HUES6 (cell line): ENCODE measurements around the gene GADD45A.

Experiments
- H3K27ac ChIP-seq: 2 replicates; pipeline ENCODE4 v1.7.0; 2013; ENCODE audit warnings: low read depth, mild to moderate bottlenecking, low read length, inconsistent platforms
- H3K27me3 ChIP-seq: 2 replicates; pipeline ENCODE4 v1.6.1; 2013; ENCODE audit warnings: low read length; ENCODE audit not compliant: control insufficient read depth, insufficient read depth
- H3K36me3 ChIP-seq: 2 replicates; pipeline ENCODE4 v1.6.1; 2013; ENCODE audit warnings: low read length; ENCODE audit not compliant: control insufficient read depth, insufficient read depth
- H3K4me1 ChIP-seq: 2 replicates; pipeline ENCODE4 v1.6.1; 2013; ENCODE audit warnings: low read length; ENCODE audit not compliant: control insufficient read depth, insufficient read depth
- H3K4me3 ChIP-seq: 2 replicates; pipeline ENCODE4 v1.5.1; 2013; ENCODE audit warnings: low read depth, low read length
- H3K9ac ChIP-seq: one replicate; pipeline ENCODE4 v1.6.1; 2013; ENCODE audit warnings: mild to moderate bottlenecking, low read length
- H3K9me3 ChIP-seq: 2 replicates; pipeline ENCODE4 v1.6.1; 2013; ENCODE audit warnings: low read depth, low read length; ENCODE audit not compliant: control insufficient read depth, insufficient read depth

GADD45A gene

DNA sequence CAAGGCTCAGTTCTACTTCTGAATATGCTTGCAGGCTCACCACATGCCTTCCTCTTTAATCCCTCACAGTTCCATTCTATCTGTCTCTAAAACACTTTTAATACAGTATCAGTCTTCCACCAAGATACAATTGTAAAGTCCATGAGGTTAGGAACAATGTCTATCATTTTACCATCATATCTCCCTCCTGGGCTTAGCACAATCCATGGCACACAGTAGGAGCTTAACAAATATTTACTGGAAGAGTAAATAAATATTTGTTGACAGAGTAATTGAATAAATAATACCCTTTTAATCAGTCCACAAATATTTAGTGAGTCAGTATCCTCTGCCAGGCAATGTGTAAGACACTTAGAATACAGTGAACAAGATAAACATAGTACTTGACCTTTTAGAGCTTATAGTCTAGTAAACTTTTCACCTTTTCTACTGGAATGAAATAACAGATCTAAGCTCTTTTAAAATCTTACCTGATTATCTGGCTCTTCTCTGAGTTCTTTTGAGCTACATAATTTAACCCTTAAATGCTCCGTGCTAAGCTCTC is 12.7 kb upstream of the GADD45A start:
- Histone ChIP-seq H3K4me3 (no peak overlapping the region), H3K9ac (no peak overlapping the region), H3K9me3 (no peaks in the 10 kb centered on the region), H3K27ac (no peak overlapping the region), H3K4me1 (peaks cover 14% of the 10 kb centered on the region; the same call in 1 of the 2 replicates), H3K27me3 (no peaks in the 10 kb centered on the region), H3K36me3 (no peaks in the 10 kb centered on the region)

DNA sequence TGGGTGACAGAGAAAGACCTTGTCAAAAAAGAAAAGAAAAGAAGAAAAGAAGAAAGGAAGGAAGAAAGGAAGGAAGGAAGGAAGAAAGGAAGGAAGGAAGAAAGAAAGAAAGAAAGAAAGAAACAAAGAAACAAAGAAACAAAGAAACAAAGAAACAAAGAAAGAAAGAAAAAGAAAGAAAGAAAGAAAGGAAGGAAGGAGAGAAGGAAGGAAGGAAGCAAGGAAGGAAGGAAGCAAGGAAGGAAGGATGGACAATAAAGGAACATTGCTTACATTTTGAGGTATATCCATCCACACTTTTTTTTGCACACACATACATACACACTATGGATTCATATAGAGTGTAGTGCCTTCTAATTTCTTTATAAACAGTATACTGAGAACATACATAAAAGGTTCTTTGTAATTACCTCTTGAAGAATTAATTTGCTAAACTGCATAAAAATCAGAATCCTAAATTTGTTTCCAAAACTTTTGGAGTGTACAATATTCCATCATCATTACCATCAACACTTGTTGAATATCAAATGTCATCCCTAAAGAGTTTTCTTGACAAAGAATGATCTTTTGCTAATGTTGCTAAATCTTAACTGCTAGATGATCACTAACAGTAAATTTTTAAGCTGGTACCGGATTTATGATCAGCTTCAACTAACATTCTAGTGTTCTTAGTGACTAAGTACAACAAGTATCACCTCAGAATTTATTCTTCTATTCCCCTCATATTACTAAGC is 11.4 kb upstream of the GADD45A start:
- no peaks in the 10 kb centered on the region for H3K36me3 ChIP-seq
- no peaks in the 10 kb centered on the region for H3K27me3 ChIP-seq
- H3K9ac ChIP-seq: no peak overlapping the region
- H3K4me3 ChIP-seq: no peak overlapping the region
- H3K4me1 ChIP-seq: peaks cover 14% of the 10 kb centered on the region; the same call in 1 of the 2 replicates
- H3K9me3 ChIP-seq: no peaks in the 10 kb centered on the region
- no peak overlapping the region for H3K27ac ChIP-seq

DNA sequence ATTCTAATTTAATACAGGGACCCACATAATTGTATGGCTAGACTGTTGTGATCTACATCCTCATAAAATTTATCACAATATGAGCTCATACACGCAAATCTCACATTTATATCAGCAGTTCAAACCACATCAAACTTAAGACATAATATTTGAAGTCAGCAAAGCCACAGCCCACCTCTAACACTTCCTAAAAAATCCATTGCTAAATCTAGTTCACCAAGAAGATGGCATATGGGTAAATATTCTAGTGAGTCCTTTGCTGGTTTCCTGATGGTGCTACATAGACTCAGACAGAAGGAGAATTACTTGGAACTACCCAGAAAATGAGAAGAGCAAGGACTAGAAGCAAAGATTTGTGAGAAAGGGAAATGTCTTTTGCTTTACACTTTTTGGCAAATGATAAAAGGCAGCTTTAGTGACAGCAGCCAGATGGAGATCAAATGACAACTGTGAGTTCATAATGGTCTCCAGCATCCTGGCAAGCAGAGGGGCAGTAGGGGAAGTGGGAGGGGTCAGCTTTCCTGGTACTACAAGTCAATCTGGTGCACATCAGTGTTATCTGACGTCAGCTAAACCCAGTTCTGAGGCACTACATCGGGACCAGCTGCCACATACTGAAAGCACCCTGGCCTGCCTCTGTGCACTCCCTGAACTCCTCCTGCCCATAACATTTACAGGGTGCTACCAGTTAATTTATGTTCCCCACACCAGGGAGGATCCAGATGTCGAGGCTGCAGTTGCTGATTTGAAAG is 10.6 kb upstream of the GADD45A start:
- H3K4me1 ChIP-seq: peaks cover 14% of the 10 kb centered on the region; the same call in 1 of the 2 replicates
- H3K27ac ChIP-seq: no peak overlapping the region
- H3K27me3 ChIP-seq: no peaks in the 10 kb centered on the region
- no peak overlapping the region for H3K4me3 ChIP-seq
- H3K9me3 ChIP-seq: no peaks in the 10 kb centered on the region
- no peak overlapping the region for H3K9ac ChIP-seq
- no peaks in the 10 kb centered on the region for H3K36me3 ChIP-seq

DNA sequence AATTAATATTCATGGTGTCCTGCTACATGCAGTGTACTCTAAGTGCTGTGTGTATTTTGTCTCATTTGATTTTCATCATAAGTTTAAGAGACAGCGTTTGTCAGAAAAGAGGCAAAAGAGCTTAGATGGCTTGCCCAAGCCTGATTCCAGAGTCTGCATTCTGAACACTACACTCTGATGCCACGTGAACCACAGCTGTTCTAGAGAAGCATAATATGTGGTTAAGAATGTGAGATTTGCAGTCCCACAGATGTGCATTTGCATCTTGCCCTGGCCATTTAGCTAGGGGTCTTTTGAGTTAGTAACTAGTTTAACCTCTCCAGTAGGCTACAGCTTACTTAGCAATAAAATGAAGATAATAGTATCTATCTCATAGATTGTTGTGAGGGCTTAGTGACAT is 9.2 kb upstream of the GADD45A start:
- no peak overlapping the region for H3K9ac ChIP-seq
- no peak overlapping the region for H3K4me3 ChIP-seq

DNA sequence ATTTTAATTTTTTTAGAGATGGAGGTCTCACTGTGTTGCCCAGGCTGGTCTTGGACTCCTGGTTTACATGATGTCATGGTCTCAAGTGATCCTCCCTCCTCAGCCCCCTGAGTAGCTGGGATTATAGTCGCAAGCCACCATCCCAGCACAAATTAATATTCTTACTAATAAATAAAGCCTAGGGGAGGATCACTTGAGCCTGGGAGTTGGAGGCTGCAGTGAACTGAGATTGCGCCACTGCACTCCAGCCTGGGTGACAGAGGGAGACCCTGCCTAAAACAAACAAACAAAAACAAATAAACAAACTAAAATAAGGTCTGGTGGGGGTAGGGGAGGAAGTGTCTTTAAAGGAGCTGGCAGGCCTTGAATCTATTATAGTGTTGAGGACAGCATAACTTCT is 8.7 kb upstream of the GADD45A start:
- H3K36me3 ChIP-seq: no peaks in the 10 kb centered on the region
- H3K9ac ChIP-seq: no peak overlapping the region
- no peak overlapping the region for H3K27ac ChIP-seq
- no peaks in the 10 kb centered on the region for H3K27me3 ChIP-seq
- no peaks in the 10 kb centered on the region for H3K9me3 ChIP-seq
- peaks cover 14% of the 10 kb centered on the region; the same call in 1 of the 2 replicates for H3K4me1 ChIP-seq
- no peak overlapping the region for H3K4me3 ChIP-seq

More for the DNA sequence above, 9.2 kb upstream of the GADD45A start:
- H3K27me3 ChIP-seq: no peaks in the 10 kb centered on the region
- H3K27ac ChIP-seq: no peak overlapping the region
- H3K4me1 ChIP-seq: peaks cover 14% of the 10 kb centered on the region; the same call in 1 of the 2 replicates
- H3K9me3 ChIP-seq: no peaks in the 10 kb centered on the region
- no peaks in the 10 kb centered on the region for H3K36me3 ChIP-seq

DNA sequence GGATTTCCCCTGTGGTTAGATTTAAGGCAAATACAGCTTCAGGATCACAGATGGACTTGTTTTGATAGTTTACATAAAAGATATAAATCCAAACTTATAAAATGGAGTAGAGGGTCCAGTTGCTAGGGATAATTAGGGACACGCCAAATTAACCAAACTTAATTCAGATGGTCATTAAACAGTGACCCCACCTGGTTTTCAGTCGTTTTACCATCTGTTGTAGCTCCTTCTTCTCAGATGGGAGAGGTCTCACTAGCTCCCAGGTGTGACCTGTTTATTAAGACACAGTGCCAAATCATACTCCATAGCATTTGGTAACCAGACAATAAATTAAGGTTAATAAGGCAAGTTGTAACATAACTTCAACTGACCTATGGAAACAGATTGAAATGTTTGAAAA is 8.1 kb upstream of the GADD45A start:
- H3K27me3 ChIP-seq: no peaks in the 10 kb centered on the region
- H3K9me3 ChIP-seq: no peaks in the 10 kb centered on the region
- no peak overlapping the region for H3K27ac ChIP-seq
- peaks cover 14% of the 10 kb centered on the region; the same call in 1 of the 2 replicates for H3K4me1 ChIP-seq
- H3K9ac ChIP-seq: no peak overlapping the region
- H3K36me3 ChIP-seq: no peaks in the 10 kb centered on the region
- H3K4me3 ChIP-seq: no peak overlapping the region

DNA sequence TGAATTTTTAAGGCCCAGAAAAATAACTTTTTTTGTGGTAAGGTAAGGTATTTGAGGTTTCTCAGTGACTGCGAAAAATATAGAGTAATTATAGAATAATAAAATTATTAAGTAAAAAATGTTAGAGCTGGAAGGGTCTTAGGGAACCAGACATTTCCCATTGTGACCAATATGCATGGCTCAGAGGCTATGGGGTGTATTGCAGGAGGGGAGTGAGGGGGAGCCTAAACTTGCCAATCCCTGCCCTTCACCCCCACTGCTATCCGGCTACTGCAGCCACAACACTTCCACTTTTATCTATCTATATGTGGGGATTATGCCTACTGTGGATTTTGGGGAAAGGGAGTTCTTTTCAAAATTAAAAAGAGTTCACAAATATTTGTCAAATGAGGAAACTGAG is 7.6 kb upstream of the GADD45A start:
- Histone ChIP-seq H3K27ac (no peak overlapping the region), H3K4me3 (no peak overlapping the region), H3K36me3 (no peaks in the 10 kb centered on the region), H3K27me3 (no peaks in the 10 kb centered on the region), H3K9me3 (no peaks in the 10 kb centered on the region), H3K9ac (no peak overlapping the region), H3K4me1 (peaks cover 14% of the 10 kb centered on the region; the same call in 1 of the 2 replicates)

DNA sequence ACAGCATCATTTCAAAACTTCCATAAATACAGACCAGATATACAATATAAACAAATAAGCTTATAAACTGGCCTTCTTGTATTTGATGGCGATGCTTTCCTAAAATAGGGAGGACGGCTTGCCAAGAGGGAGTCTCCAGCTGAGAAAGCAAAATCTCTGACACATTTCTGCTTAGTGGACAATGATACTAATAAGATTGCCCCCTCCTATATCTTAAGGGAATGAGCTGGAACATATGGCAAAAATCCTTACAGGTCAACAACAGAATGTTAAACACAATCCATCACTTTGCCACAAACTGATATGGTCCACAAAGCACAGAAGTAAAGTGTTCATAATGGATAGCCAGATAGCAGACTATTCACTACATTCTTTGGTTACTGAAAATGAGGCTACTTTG is 7.1 kb upstream of the GADD45A start:
- Histone ChIP-seq H3K9ac (no peak overlapping the region), H3K4me1 (peaks cover 14% of the 10 kb centered on the region; the same call in 1 of the 2 replicates), H3K36me3 (no peaks in the 10 kb centered on the region), H3K27me3 (no peaks in the 10 kb centered on the region), H3K9me3 (no peaks in the 10 kb centered on the region), H3K27ac (no peak overlapping the region), H3K4me3 (no peak overlapping the region)

DNA sequence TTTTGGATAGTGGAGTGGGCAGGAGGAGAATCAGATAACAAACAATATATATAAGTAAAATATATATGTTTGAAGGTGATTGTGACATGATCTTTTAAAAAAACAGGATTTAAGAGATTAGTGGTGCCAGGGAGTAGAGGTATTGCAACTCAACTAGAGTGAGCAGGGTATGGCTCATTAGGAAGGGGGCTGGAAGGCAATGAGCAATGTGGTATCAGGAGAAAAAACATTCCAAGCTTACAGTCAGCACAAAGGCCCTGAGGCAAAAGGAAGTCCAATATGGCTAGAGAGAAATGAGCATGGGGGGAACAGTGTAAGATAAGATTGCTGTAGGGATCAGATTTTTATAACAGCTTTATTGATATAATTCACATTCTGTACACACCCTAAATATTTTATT is 5.3 kb upstream of the GADD45A start:
- Histone ChIP-seq H3K9me3 (no peaks in the 10 kb centered on the region), H3K4me3 (no peak overlapping the region), H3K27me3 (no peaks in the 10 kb centered on the region), H3K4me1 (peaks cover 17% of the 10 kb centered on the region), H3K27ac (no peak overlapping the region), H3K36me3 (no peaks in the 10 kb centered on the region), H3K9ac (no peak overlapping the region)

DNA sequence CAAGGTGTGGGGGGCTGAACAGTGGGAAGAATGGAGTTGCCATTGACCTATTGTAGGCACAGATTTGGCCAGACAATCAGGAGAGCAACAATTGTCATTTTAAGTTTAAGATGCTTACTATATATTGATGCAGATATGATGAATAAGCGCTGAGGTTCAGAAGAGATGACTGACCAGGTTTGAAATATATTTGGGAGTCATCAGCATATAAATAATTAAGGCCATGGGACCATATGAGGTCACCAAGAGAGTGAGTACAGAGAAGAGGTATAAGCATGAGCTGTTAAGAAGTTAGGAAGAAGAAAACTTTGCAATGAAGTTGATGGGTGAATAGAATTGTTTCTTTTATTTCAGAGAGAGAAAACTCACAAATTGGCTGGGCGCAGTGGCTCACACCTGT is 4.5 kb upstream of the GADD45A start:
- Histone ChIP-seq H3K9ac (no peak overlapping the region), H3K27me3 (no peaks in the 10 kb centered on the region), H3K27ac (no peak overlapping the region), H3K9me3 (no peaks in the 10 kb centered on the region), H3K4me3 (no peak overlapping the region), H3K36me3 (no peaks in the 10 kb centered on the region), H3K4me1 (peaks cover 15% of the 10 kb centered on the region)

DNA sequence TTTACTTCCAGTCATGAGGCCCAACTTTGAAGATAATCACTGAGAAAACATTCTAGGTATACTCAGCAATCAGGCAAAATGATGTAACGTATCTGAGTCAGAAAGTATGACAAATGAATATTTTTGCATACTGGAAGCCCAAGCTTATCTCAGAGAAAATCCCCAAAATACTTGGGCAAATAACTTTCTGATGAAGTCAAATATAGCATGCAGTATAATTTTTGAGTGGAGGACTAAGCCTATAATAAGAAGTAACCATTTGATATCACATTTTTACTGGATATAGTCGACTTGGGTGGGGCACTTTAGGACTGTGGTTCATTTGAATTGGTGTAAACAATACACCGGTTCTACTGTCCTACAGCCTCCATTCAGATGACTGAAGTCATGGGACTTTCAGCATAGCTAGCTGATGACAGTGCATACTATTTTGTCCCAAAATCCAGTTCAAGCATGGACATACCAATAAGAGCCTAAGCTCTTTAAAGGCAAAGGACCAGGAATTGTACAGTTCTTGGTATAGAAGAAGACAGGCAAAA is 2.3 kb upstream of the GADD45A start:
- Histone ChIP-seq H3K9me3 (no peaks in the 10 kb centered on the region), H3K4me3 (no peak overlapping the region), H3K36me3 (peaks cover 16% of the 10 kb centered on the region), H3K27ac (no peak overlapping the region), H3K9ac (no peak overlapping the region), H3K27me3 (no peaks in the 10 kb centered on the region), H3K4me1 (peaks cover 15% of the 10 kb centered on the region)
